Activated naive CD4-positive, alpha-beta T cell (primary cell): ENCODE data around the gene SSTR5.

ENCODE experiments used
- DNase-seq, 4 experiments: peaks; one replicate each; lab custom pipeline; 2025; lab: John Stamatoyannopoulos, UW

Gene SSTR5

GRCh38 chr16:1122398-1122765, 49.8 kb downstream of the SSTR5 start:
- no peak for DNase-seq

GRCh38 chr16:1123525-1124230, 51.1 kb downstream of the SSTR5 start:
- DNase-seq: no peak

GRCh38 chr16:1124291-1124690, 51.7 kb downstream of the SSTR5 start:
- no peak for DNase-seq

GRCh38 chr16:1124795-1125194, 52.2 kb downstream of the SSTR5 start:
- no peak for DNase-seq

- no peak for DNase-seq
Measured at GRCh38 chr16:1125471-1125870, 52.9 kb downstream of the SSTR5 start.

GRCh38 chr16:1126044-1126443, 53.5 kb downstream of the SSTR5 start:
- no peak for DNase-seq

- DNase-seq: no peak
Measured at GRCh38 chr16:1126586-1126985, 54.0 kb downstream of the SSTR5 start.

GRCh38 chr16:1127101-1127500, 54.6 kb downstream of the SSTR5 start:
- DNase-seq: no peak

GRCh38 chr16:1127971-1128715, 55.6 kb downstream of the SSTR5 start:
- no peak for DNase-seq

GRCh38 chr16:1129106-1129960, 56.8 kb downstream of the SSTR5 start:
- no peak for DNase-seq

GRCh38 chr16:1130382-1130781, 57.8 kb downstream of the SSTR5 start:
- DNase-seq: no peak
